HUES6 (cell line): ENCODE measurements around the gene SCYL3.
"Not testable (repeated sequence)": the region's sequence is repeated elsewhere in the genome, so short reads cannot be mapped to it uniquely, and the experiment has no call there.

Experiments used
- H3K27ac ChIP-seq: 2 replicates; pipeline ENCODE4 v1.7.0; 2013; ENCODE audit warnings: low read depth, mild to moderate bottlenecking, low read length, inconsistent platforms
- H3K27me3 ChIP-seq: 2 replicates; pipeline ENCODE4 v1.6.1; 2013; ENCODE audit warnings: low read length; ENCODE audit not compliant: control insufficient read depth, insufficient read depth
- H3K36me3 ChIP-seq: 2 replicates; pipeline ENCODE4 v1.6.1; 2013; ENCODE audit warnings: low read length; ENCODE audit not compliant: control insufficient read depth, insufficient read depth
- H3K4me1 ChIP-seq: 2 replicates; pipeline ENCODE4 v1.6.1; 2013; ENCODE audit warnings: low read length; ENCODE audit not compliant: control insufficient read depth, insufficient read depth
- H3K4me3 ChIP-seq: 2 replicates; pipeline ENCODE4 v1.5.1; 2013; ENCODE audit warnings: low read depth, low read length
- H3K9ac ChIP-seq: one replicate; pipeline ENCODE4 v1.6.1; 2013; ENCODE audit warnings: mild to moderate bottlenecking, low read length
- H3K9me3 ChIP-seq: 2 replicates; pipeline ENCODE4 v1.6.1; 2013; ENCODE audit warnings: low read depth, low read length; ENCODE audit not compliant: control insufficient read depth, insufficient read depth

SCYL3 gene

DNA sequence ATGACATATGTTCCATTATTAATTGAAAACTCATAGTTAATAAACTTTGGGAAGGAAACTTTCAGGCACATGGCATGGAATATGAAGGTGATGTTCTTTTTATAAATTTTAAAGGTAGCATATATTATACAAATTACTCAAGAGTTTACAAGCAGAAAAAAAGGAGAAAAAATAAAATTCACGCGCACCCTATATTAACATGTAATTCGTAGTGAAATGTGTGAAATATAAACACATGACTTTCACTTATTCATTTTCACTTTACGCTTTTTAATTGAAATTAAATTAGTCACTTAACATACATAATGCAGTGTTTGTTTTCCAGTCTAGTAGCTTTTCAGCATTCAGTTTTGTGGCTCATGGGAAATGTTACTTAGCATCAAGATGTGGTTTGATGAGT, 27.4 kb upstream of the SCYL3 start:
- Histone ChIP-seq H3K27me3 (no peaks in the 10 kb centered on the region), H3K4me3 (no peak overlapping the region), H3K9me3 (no peaks in the 10 kb centered on the region), H3K27ac (no peak overlapping the region), H3K4me1 (no peaks in the 10 kb centered on the region), H3K9ac (no peak overlapping the region), H3K36me3 (no peaks in the 10 kb centered on the region)

DNA sequence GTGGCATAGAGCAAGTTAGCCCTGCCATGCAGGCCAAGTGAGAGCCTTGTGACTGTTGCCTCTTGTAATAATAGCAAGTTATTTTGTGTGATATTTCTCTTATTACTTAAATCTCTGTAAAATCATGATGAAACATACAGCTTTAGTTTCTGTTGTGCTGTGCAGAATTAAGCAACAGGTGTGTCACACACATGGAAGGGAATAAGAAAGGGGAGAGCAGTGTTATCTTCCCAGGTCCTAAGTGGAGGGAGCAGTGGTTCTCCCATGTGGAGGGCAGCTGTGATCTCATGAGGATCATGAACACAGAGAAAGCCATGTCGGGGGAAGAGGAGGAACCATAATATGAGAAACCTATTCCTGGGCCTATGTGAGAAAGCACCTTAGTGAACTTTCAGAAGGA, 25.2 kb upstream of the SCYL3 start:
- no peaks in the 10 kb centered on the region for H3K36me3 ChIP-seq
- H3K9me3 ChIP-seq: no peaks in the 10 kb centered on the region
- H3K4me1 ChIP-seq: no peaks in the 10 kb centered on the region
- no peaks in the 10 kb centered on the region for H3K27me3 ChIP-seq
- H3K4me3 ChIP-seq: no peak overlapping the region
- no peak overlapping the region for H3K9ac ChIP-seq
- no peak overlapping the region for H3K27ac ChIP-seq

DNA sequence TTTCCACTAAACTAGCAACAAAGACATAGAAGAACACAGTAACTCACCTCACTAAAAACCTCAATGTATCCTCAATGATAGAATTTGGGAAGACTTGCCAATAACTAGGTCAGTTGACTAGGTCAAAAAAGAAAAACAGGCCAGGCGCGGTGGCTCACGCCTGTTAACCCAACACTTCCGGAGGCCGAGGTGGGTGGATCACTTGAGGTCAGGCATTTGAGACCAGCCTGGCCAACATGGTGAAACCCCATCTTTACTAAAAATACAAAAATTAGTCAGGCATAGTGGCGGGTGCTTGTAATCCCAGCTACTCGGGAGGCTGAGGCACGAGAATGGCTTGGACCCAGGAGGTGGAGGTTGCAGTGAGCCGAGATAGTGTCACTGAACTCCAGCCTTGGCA, 24.5 kb upstream of the SCYL3 start:
- H3K9ac ChIP-seq, H3K4me3 ChIP-seq, H3K9me3 ChIP-seq, H3K27ac ChIP-seq, H3K27me3 ChIP-seq, H3K36me3 ChIP-seq, H3K4me1 ChIP-seq: not testable (repeated sequence)

DNA sequence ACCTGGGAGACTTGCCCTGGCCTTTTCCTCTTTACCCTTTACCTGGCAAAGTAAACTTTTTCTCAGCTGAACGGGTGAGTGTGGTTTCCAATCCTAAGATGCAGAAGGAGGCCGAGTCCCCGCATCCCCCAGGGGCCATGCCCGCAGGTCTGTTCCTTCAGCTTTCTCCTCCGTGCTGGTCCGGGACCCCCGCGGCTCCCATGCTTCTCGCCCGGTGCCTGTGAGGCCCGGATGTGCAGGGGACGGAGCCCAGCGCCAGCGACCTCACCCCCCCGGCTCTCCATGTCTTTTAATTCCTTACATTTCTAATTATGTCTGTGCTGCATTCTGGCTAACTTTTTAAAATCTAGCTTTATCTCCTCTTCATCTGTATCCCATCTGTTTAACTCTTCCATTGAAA, 21.5 kb upstream of the SCYL3 start:
- Histone ChIP-seq H3K4me3 (no peak overlapping the region), H3K9ac (no peak overlapping the region), H3K9me3 (no peaks in the 10 kb centered on the region), H3K27me3 (no peaks in the 10 kb centered on the region), H3K27ac (no peak overlapping the region), H3K4me1 (no peaks in the 10 kb centered on the region), H3K36me3 (no peaks in the 10 kb centered on the region)

DNA sequence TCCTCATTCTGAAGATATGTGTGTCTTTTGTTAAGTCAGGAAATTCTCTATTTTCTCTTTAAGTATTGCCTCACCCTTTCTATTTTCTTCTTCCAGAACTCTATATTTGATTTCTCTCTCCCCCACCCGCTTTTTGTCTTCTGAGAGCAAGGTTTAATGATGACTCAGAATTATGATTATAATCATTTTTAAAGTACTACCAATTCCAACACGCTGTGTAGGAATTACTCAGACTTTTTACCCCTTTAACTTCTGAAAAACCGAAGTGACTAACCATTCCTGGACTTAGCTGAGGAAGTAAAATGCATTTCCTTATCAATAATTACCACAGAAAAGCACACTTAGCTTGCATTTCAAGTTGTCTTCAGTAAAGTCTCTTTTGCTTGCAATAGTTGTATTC, 20.8 kb upstream of the SCYL3 start:
- Histone ChIP-seq H3K4me3 (no peak overlapping the region), H3K4me1 (no peaks in the 10 kb centered on the region), H3K36me3 (no peaks in the 10 kb centered on the region), H3K27ac (no peak overlapping the region), H3K9ac (no peak overlapping the region), H3K9me3 (no peaks in the 10 kb centered on the region), H3K27me3 (no peaks in the 10 kb centered on the region)

DNA sequence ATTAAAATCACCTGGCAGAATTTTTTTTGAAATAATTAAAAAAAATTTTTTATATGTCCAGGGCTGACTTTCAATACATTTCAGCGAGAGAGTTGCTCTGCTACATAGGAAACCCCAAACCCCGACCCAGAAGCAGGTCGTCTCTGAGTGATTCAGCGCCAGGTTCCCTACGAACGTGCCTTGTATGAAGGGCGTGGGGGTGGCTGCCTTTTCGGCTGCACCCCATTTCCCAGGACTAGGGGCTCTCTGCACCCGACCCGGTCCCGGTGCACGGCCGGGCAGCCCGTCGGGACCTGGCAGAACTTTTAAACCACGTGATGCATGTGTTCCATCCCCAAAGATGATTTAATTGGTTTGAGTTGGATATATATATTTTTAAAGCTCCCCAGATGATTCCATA, 15.8 kb upstream of the SCYL3 start:
- H3K27ac ChIP-seq: no peak overlapping the region
- no peak overlapping the region for H3K9ac ChIP-seq
- H3K9me3 ChIP-seq: no peaks in the 10 kb centered on the region
- H3K4me3 ChIP-seq: no peak overlapping the region
- no peaks in the 10 kb centered on the region for H3K4me1 ChIP-seq
- no peaks in the 10 kb centered on the region for H3K36me3 ChIP-seq
- no peaks in the 10 kb centered on the region for H3K27me3 ChIP-seq

DNA sequence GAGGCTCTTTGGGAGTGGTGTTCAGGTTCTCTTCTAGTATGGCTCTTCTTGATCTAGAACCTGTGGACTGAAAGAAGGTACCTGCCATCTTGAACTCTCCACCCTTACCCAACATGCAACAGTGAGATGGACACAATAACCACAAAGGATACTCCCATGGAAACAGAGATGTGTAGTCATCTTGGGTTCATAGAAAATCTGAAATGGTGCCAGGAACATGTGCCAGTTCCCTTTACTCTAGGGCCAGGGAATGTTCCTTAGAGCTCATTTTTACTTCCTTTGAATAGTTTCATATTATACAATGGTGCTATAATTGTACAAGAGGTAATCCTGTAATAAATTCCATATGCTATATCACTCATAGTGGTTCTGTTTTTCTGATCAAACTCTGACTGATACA, 13.2 kb upstream of the SCYL3 start:
- Histone ChIP-seq H3K27me3 (no peaks in the 10 kb centered on the region), H3K9ac (no peak overlapping the region), H3K36me3 (no peaks in the 10 kb centered on the region), H3K27ac (no peak overlapping the region), H3K9me3 (no peaks in the 10 kb centered on the region), H3K4me3 (no peak overlapping the region), H3K4me1 (no peaks in the 10 kb centered on the region)

DNA sequence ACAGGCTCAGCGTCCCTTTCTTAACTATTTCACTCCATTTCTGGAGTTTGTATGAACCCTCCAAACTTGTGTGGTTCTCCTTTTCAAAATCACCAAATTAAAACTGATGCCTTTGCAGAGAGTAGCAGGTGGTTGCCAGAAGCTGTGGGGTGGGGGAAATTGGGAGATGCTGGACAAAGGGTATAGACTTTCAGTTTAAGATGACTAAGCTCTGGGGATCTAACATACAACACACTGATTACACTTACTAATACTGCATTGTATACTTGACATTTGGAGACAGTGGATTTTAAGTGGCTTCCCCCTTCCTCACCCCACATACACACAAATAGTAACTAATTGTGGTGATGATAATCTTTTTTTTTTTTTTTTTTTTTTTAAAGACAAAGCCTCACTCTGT, 11.1 kb upstream of the SCYL3 start:
- no peaks in the 10 kb centered on the region for H3K9me3 ChIP-seq
- no peak overlapping the region for H3K9ac ChIP-seq
- no peaks in the 10 kb centered on the region for H3K27me3 ChIP-seq
- H3K27ac ChIP-seq: no peak overlapping the region
- H3K4me3 ChIP-seq: no peak overlapping the region
- H3K4me1 ChIP-seq: peaks cover 3% of the 10 kb centered on the region; the same call in 1 of the 2 replicates
- no peaks in the 10 kb centered on the region for H3K36me3 ChIP-seq

DNA sequence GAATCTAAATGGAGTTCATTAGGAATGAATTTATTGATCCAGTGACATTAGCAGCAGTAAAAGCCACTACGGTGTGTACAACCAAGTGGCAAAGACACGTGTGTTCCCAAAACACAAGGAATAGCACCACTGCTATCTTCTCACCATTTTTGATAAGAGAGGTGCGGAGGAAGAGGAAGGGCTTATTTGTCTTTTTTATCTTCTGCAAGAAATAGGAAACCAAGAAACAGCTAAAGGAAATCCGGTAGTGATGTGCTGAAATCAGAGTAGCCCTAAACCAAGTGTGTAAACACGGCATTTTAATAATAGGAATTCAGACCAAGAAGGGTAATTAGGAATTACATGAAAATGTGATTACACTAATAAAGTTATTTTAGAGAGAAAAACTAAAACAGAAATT, 9.1 kb upstream of the SCYL3 start:
- Histone ChIP-seq H3K9ac (no peak overlapping the region), H3K4me1 (peaks cover 14% of the 10 kb centered on the region; the same call in 1 of the 2 replicates), H3K27ac (no peak overlapping the region), H3K9me3 (no peaks in the 10 kb centered on the region), H3K4me3 (no peak overlapping the region), H3K36me3 (no peaks in the 10 kb centered on the region), H3K27me3 (no peaks in the 10 kb centered on the region)

DNA sequence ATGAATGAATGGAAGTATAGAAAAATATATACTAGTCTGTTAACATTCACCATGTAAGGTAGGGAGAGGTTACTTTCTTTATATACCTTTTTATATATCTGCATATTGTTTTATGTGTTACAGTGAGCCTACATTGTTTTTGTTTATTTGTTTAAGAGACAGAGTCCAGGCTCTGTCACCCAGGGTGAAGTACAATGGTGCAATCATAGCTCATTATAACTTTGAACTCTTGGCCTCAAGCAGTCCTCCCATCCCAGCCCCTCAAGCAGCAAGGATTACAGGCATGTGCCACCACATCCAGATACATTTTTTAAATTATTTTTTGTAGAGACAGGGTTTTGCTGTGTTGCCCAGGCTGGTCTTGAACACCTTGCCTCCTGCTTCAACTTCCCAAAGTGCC, 7.4 kb upstream of the SCYL3 start:
- no peaks in the 10 kb centered on the region for H3K36me3 ChIP-seq
- no peaks in the 10 kb centered on the region for H3K9me3 ChIP-seq
- H3K4me3 ChIP-seq: no peak overlapping the region
- H3K27ac ChIP-seq: no peak overlapping the region
- no peaks in the 10 kb centered on the region for H3K27me3 ChIP-seq
- H3K4me1 ChIP-seq: peaks cover 16% of the 10 kb centered on the region; the same call in 1 of the 2 replicates
- no peak overlapping the region for H3K9ac ChIP-seq

DNA sequence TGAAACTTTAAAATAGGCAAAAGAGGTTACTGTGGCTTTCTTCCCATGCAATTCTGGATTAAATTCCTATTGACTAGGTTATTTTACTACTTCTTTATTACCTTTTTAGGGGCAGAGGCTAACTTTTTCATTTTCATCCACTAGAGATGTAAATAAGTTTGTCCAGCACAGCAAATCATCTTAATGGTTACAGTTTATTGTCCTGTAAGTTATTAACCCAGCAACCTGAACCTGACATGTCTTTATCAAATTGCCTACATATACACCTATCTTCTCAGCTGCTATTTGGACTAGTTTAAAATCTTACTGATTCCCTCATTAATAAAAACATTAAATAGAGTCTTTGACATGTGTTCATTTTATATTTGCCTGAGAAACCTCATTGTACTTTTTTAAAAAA, 6.9 kb upstream of the SCYL3 start:
- Histone ChIP-seq H3K27ac (no peak overlapping the region), H3K4me1 (peaks cover 18% of the 10 kb centered on the region; the same call in 1 of the 2 replicates), H3K9me3 (no peaks in the 10 kb centered on the region), H3K27me3 (no peaks in the 10 kb centered on the region), H3K4me3 (no peak overlapping the region), H3K9ac (no peak overlapping the region), H3K36me3 (no peaks in the 10 kb centered on the region)

DNA sequence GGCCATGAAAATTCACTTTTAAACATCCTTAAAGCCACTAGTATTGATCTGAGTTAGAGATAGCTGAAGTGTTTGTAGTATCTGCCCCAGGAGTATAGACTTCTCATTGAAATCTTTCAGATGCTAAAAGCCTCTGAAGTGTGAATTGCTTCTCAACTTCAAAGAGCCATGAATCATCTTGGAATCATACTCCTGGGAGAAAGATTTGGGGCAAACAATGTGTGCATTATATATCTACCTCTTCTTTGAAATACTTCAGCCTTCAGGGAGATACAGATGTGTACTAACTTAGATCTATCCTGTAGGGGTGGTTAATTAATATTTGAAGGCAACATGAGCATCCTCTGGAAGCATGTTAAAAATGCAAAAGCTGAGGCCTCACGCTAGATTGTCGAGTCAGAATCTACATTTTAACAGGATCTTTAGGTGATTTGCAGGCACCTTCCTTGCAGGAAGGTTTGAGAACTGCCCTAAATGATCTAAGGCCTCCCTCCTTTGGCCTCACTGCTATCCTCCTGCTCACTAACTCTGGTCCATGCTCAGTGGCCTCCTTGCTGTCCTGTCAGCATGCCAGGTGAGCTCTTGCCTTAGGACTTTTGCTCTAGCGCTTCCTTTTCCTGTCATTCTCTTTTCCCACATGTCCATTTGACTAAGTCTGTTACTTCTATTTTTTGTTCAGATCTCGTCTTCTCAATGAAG, 6.0 kb upstream of the SCYL3 start:
- Histone ChIP-seq H3K4me1 (peaks cover 21% of the 10 kb centered on the region), H3K27me3 (no peaks in the 10 kb centered on the region), H3K9ac (no peak overlapping the region), H3K27ac (no peak overlapping the region), H3K36me3 (no peaks in the 10 kb centered on the region), H3K9me3 (no peaks in the 10 kb centered on the region), H3K4me3 (no peak overlapping the region)
